Glomerular visceral epithelial cell (primary cell): ENCODE results near the gene CCDC68.
"Not testable (repeated sequence)": the region's sequence is repeated elsewhere in the genome, so short reads cannot be mapped to it uniquely, and the experiment has no call there.

ENCODE experiments used
- DNase-seq: peaks from one replicate; pipeline ENCODE4 v3.0.0-alpha.2; 2016; ENCODE audit errors: extremely low spot score

Gene CCDC68, protein sequence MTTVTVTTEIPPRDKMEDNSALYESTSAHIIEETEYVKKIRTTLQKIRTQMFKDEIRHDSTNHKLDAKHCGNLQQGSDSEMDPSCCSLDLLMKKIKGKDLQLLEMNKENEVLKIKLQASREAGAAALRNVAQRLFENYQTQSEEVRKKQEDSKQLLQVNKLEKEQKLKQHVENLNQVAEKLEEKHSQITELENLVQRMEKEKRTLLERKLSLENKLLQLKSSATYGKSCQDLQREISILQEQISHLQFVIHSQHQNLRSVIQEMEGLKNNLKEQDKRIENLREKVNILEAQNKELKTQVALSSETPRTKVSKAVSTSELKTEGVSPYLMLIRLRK

GRCh38 chr18:54958704-54959625 is at the start of gene CCDC68:
Gene CCDC68, minus strand, starts transcription at chr18:54959461. Its CDS starts 16,670 bp downstream, at chr18:54942791.
- DNase-seq, result peak; percentile 67

- DNase-seq, result no peak
Measured at GRCh38 chr18:55007602-55008001, 48.3 kb upstream of the CCDC68 start.

DNA sequence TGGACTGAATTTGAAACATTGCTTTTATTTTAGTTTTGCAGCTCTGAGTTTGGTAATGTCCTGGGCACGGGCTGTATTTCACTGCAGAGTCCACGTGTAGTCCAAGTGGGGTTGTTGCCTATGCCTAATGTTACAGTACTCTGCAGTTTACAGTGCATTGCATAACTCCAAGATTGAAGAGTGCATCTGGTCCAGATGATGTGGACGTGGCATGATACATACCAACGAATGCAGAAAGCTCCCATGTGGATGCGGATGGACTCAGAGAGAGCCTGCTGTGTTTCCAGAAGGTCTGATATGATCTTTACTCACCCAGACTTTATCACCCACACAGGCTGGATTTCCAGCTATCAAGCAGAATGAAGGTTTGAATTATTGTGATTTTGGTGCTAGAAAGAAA is 44.4 kb upstream of the CCDC68 start:
- DNase-seq, result no peak

DNA sequence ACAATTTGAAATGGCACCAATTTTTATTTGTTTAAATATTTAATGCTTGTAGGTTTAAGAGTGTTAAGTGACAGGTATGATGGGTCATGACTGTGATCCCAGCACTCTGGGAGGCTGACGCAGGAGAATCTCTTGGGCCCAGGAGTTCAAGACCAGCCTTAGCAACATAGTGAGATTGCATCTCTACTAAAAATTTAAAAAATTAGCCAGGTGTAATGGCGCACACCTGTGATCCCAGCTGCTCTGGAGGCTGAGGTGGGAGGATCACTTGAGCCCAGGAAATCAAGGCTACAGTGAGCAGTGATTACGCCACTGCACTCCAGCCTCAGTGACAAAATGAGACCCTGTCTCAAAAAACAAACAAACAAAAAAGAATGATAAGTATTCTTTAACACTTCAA is 43.0 kb upstream of the CCDC68 start:
- no peak for DNase-seq

GRCh38 chr18:55001394-55002024 is 42.2 kb upstream of the CCDC68 start:
- DNase-seq, result no peak

DNA sequence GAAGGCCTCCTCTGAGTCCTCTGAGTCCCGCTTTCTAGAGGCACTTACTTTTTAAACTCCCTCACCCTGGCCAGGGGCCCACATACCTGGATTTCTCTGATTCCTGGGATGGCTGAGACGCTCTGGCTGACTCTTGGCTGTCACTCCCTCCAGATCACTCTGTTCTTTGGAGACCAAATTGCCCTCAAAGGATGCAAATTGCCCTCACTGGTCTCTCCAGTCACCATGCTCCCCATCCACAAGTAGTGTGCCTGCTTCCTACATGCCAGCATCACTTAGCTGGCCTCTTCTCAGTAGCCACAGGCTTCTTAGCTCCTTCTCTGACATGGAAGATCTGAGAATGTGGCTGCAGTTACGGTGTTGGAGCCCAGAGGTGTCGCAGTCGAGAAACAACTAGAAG is 41.3 kb upstream of the CCDC68 start:
- DNase-seq, result no peak

DNA sequence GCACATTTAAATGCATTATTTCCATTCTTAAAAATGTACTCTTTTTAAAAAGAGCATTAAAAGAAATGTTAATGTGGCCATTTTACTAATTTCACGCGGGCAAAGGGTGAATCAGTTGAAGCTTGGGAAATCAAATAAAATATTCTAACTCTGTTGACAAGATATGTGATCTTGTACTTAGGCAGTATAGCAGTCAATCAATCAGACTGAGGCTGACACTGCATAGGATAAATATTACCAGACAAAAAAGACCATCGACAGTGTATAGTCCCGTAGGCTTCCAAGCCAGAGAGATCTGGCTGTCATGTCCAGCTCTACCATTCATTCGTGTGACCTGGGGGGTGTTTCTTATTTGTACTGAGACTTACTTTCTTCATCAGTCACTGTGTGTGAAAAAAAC is 39.8 kb upstream of the CCDC68 start:
- no peak for DNase-seq

- no peak for DNase-seq
Measured at GRCh38 chr18:54995421-54996143, 36.3 kb upstream of the CCDC68 start.

DNA sequence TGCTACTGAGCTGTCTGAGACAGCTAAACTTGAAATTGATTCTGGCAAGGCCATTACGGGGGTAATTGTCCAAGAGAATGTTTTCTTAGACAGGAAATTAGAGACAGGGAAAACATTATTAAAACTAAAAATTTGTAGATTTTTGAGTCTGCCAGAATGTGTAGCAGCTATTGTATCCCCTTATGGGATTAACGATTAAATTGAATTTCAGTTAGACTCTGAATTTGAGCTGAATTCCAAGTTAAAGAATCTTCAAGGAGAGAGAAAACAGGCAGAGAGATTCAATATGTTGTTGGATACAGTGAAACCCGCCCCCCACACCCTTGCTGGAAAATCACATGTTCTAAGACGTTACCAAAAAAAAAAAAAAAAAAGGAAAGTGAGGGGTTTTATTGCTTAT is 32.7 kb upstream of the CCDC68 start:
- no peak for DNase-seq

DNA sequence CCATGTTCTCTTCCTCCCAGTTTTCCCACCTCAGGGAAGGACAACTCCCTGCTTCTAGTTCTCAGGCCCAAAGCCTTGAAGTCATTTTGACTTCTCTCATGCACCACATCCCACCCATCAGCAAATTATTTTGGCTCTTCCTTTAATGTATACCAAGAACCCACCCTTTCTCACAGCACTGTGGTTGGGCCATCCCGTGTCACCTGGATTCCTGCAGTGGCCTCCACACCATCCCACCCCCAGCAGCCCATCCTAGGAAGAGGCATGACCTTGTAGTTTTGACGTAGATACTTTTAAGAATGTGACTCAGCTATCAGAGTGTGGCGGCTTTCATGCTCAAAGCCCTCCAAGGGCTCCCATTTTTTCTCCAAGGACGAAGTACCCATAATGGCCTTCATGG is 25.6 kb upstream of the CCDC68 start:
- no peak for DNase-seq

- DNase-seq, result no peak
Measured at GRCh38 chr18:54983791-54984190, 24.5 kb upstream of the CCDC68 start.

GRCh38 chr18:54983041-54983686 is 23.9 kb upstream of the CCDC68 start:
- DNase-seq, result peak; percentile 59

DNA sequence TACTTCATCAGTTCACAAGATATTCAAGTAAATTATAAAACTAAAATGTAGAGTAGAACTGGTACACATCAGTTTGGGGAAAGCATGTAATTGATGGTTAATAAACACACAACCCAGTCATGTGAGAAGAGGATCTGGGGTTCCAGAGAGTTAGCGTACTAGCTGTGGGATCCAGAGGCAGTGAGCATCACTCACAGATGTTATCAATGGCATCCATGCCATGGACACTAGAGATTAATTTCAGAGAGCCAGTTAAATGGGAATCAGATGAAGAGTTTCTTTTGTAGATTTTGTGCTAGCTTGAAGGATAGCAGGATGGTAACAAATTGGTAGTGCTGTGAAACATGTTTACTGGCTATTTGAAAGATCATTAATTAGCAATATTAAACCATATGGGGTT is 21.8 kb upstream of the CCDC68 start:
- DNase-seq, result no peak

DNA sequence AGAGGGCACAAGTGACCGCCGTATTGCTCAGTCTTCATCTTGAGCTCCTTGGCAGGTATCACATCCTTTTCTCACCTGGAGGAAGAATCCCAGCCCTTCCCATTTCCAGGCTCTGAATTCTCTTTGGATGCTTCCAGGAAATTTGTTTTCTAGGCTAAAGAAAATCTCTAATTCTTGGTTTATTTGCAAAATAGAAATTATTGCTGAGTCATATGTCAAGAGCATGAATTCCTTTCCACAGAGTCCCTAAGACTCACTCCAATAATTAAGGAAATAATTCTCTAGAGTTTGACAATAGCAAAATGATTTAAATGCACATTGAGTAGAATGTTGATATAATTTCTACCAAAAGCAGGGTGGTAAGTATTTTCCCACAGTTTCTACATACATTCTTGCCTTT is 16.3 kb upstream of the CCDC68 start:
- DNase-seq, result no peak

GRCh38 chr18:54973046-54973445 is 13.8 kb upstream of the CCDC68 start:
- no peak for DNase-seq

DNA sequence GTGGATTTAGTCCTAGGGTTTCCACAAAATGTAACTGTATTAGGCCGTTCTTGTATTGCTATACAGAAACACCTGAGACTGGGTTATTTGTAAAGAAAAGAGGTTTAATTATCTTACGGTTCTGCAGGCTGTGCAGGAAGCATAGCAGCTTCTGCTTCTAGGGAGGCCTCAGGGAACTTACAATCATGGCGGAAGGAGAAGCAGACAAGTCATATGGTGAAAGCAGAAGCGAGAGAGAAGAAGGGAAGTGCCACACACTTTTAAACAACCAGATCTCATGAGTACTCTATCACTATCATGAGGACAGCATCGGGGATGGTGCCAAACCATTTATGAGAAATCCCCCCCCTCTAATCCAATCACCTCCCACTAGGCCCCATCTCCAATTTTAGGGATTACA is 9.5 kb upstream of the CCDC68 start:
- DNase-seq, result no peak

- not testable (repeated sequence) for DNase-seq
Measured at GRCh38 chr18:54968237-54968636, 9.0 kb upstream of the CCDC68 start.

- no peak for DNase-seq
Measured at GRCh38 chr18:54967786-54968185, 8.5 kb upstream of the CCDC68 start.

- no peak for DNase-seq
Measured at GRCh38 chr18:54964741-54965140, 5.5 kb upstream of the CCDC68 start.

GRCh38 chr18:54962919-54963645 is 3.8 kb upstream of the CCDC68 start:
- DNase-seq, result no peak

DNA sequence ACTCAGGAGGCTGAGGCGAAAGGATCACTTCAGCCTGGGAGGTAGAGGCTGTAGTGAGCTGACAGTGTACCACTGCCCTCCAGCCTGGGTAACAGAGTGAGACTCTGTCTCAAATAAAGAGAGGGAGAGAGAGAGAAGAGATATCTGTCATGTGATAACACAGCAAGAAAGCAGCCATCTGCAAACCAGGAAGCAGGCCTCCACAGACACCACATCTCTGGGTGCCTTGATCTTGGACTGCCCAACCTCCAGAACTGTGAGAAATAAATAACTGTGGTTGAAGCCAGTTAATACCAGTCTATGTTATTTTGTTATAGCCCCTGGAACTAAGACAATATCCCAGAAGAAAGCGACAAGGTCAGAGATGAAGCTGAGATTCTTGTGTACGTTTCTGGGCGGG is 2.6 kb upstream of the CCDC68 start:
- DNase-seq, result no peak
